Stimulated activated CD4-positive, alpha-beta T cell treated with anti-CD3 and anti-CD28 coated beads, Interleukin-2, amount 100 ng/mL, for 24 hours (primary cell): Measurements from ENCODE around the gene TDRD12.
A peak's percentile ranks its signal among the peaks of the same experiment; 100 is the strongest.

Experiments used
- DNase-seq, 2 donors: peaks; one replicate each; pipeline ENCODE4 v3.0.0-alpha.2; 2020

Gene TDRD12

GRCh38 chr19:32869369-32869965 is 149.9 kb downstream of the TDRD12 start, which contains the start of gene SLC7A9:
Gene SLC7A9 (minus strand): TSS chr19:32869767. CDS start chr19:32868534, 1,233 bp downstream.
- no peak for DNase-seq

- no peak for DNase-seq
These were observed 150.5 kb downstream of the TDRD12 start for GRCh38 chr19:32869966-32870573.

GRCh38 chr19:32870981-32871451 is 151.4 kb downstream of the TDRD12 start:
- DNase-seq: no peak

- no peak for DNase-seq
These were observed 152.8 kb downstream of the TDRD12 start for GRCh38 chr19:32872391-32872790.

- DNase-seq: peak in 1 of 2 donors; percentile 14
These were observed 153.8 kb downstream of the TDRD12 start for GRCh38 chr19:32873247-32873959.

- no peak for DNase-seq
These were observed 155.0 kb downstream of the TDRD12 start for GRCh38 chr19:32874605-32875004.

GRCh38 chr19:32875428-32875827 is 155.9 kb downstream of the TDRD12 start:
- no peak for DNase-seq

- DNase-seq: no peak
These were observed 156.8 kb downstream of the TDRD12 start for GRCh38 chr19:32876236-32876918.

GRCh38 chr19:32876919-32877285 is 157.3 kb downstream of the TDRD12 start:
- no peak for DNase-seq
